Measurements from ENCODE around the gene APCDD1L.

APCDD1L gene

DNA sequence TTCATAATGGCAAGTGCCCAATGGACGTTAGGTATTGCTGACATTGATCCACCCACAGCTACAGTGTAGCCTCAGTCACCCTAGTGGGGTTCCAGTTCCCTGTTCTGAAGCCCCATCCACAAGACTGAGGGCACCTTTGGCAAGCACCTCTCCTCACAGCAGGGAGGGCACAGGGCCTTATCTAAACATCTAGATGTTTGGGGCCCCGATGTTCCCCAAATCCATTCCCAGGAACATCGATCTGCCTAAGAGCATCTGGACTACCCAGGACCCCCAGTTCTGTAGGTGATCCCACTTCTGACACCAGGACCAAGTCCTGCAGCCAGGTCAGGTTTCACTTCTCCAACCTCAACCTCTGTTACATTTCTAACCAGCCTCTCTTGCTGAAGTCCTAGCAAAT is 10.6 kb downstream of the APCDD1L start:
- TF ChIP-seq, protein P1, sequence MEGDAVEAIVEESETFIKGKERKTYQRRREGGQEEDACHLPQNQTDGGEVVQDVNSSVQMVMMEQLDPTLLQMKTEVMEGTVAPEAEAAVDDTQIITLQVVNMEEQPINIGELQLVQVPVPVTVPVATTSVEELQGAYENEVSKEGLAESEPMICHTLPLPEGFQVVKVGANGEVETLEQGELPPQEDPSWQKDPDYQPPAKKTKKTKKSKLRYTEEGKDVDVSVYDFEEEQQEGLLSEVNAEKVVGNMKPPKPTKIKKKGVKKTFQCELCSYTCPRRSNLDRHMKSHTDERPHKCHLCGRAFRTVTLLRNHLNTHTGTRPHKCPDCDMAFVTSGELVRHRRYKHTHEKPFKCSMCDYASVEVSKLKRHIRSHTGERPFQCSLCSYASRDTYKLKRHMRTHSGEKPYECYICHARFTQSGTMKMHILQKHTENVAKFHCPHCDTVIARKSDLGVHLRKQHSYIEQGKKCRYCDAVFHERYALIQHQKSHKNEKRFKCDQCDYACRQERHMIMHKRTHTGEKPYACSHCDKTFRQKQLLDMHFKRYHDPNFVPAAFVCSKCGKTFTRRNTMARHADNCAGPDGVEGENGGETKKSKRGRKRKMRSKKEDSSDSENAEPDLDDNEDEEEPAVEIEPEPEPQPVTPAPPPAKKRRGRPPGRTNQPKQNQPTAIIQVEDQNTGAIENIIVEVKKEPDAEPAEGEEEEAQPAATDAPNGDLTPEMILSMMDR (IDR thresholded peaks at IDR 0.05; ENCODE audit: extremely low read depth, missing control alignments): no peak
- DNase-seq (ENCODE audit: low spot score): no peak

- TF ChIP-seq, protein P1 (IDR thresholded peaks at IDR 0.05; ENCODE audit: extremely low read depth, missing control alignments): no peak
- no peak for DNase-seq (ENCODE audit: low spot score)
Measured at GRCh38 chr20:58503668-58504067, 11.5 kb downstream of the APCDD1L start.

GRCh38 chr20:58500256-58500655 is 14.9 kb downstream of the APCDD1L start:
- TF ChIP-seq, protein P1 (IDR thresholded peaks at IDR 0.05; ENCODE audit: extremely low read depth, missing control alignments): no peak
- DNase-seq (ENCODE audit: low spot score): no peak

GRCh38 chr20:58498470-58499068 is 16.6 kb downstream of the APCDD1L start:
- TF ChIP-seq, protein P1 (IDR thresholded peaks at IDR 0.05; ENCODE audit: extremely low read depth, missing control alignments): no peak
- no peak for DNase-seq (ENCODE audit: low spot score)

DNA sequence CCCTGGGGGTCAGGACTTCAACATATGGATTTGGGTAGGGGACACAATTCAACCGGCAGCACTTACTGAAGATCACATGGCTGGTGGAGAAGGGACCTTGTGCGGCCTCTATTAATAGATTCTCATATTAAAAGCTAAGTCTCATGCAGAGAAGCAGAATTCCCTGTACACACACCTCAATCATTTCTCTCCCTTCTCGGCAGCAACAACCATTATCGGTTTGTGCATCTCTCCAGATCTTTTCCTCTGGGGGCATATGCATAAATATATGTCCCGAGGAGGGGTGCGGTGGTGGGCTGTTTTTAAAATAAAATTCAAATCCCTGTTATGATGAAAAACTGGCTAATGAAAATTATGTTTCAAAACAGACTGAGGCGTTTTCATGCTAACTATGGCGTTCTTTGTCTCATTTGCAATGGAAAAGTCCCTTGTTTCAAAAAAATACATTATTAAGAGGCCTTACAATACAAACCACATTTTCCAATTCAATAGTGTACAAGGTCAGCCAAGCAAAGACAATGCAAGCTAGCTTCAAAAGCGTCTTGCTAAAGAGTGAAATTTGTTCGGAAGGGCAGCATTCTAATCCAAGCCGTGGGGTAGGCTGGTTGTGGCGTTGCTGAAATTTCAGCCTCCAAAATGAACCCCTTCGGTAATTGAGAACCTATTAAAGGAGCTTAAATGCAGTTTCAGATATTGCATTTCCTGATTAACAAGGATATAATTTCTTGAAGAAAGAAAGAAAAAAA is 17.3 kb downstream of the APCDD1L start:
- DNase-seq (ENCODE audit: low spot score): no peak
- TF ChIP-seq, protein P1 (IDR thresholded peaks at IDR 0.05; ENCODE audit: extremely low read depth, missing control alignments): no peak

GRCh38 chr20:58497076-58497641 is 18.0 kb downstream of the APCDD1L start:
- TF ChIP-seq, protein P1 (IDR thresholded peaks at IDR 0.05; ENCODE audit: extremely low read depth, missing control alignments): no peak
- DNase-seq (ENCODE audit: low spot score): no peak

GRCh38 chr20:58496429-58496769 is 18.8 kb downstream of the APCDD1L start:
- DNase-seq (ENCODE audit: low spot score): no peak
- TF ChIP-seq, protein P1 (IDR thresholded peaks at IDR 0.05; ENCODE audit: extremely low read depth, missing control alignments): no peak

All from GM20000 (cell line).